ENCODE measurements around the gene NMRK2. TPM values are rescaled to one million over a fixed set of nuclear protein-coding genes. Genes with fewer than 3 reads are reported as not detected.

Gene NMRK2
- total and polyA plus RNA-seq, 2 donors: 0.14 to 1.1 TPM

DNA sequence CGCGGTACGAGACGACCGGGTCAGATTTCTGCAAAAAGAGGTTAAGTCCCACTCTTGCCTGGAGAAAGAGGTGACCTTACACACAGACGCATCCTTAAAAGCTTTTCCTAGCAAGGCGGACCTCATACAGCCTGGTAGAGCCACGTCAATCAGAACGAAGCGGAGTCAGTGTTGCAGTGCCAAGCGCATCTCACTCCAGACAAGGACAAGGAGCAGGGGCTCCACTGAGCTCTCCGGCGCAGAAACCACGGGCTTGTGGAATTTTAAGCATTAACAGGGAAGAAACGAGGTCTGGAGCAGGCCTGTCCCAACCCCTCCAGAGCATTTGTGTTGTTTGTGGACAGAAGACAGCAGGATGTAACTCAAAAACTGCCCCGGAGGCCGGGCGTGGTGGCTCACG is 45.3 kb downstream of the NMRK2 start:
- DNase-seq (ENCODE audit: low read depth in 6 of 9, low spot score in 9 of 9): no peak
- H3K4me3 ChIP-seq (ENCODE audit: low read length in 2 of 2): no peak overlapping the region
- WGBS: 98% methylated on average over 19 of the region's 19 CpGs
- no peak overlapping the region for H3K27ac ChIP-seq (ENCODE audit: low read depth in 1 of 2, low read length in 1 of 2)
- peaks cover 79 to 82% of the 10 kb centered on the region in 2 donors for H3K36me3 ChIP-seq (ENCODE audit: control insufficient read depth in 2 of 2, insufficient read depth in 2 of 2, low read length in 1 of 2)
- peaks cover 0 to 2% of the 10 kb centered on the region in 2 donors for H3K27me3 ChIP-seq (ENCODE audit: control insufficient read depth in 2 of 2, insufficient read depth in 1 of 2, low read length in 1 of 2)
- peaks cover 1 to 11% of the 10 kb centered on the region in 2 donors for H3K9me3 ChIP-seq (ENCODE audit: control insufficient read depth in 2 of 2, insufficient read depth in 1 of 2, low read length in 1 of 2)
- peaks cover 0 to 3% of the 10 kb centered on the region in 2 donors for H3K4me1 ChIP-seq (ENCODE audit: control insufficient read depth in 2 of 2, insufficient read depth in 2 of 2, low read length in 2 of 2)

DNA sequence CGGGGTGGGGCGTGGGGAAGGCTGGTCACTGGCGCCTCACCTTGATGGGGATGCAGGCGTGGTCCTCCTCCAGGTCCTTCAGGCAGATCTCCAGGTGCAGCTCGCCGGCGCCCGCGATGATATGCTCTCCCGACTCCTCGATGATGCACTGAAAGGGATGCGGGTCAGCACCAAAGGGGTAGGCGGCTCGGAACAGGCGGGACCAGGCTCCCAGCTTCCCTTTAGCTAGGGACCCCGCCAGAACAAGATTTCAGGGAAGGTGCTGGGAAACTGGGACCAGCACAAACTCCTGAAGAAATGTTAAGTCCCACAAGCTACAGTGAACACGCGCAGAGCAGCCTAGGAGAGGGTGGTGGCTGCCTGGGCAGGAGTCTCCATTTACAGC is 46.4 kb downstream of the NMRK2 start:
- peaks cover 0 to 2% of the 10 kb centered on the region in 2 donors for H3K27me3 ChIP-seq (ENCODE audit: control insufficient read depth in 2 of 2, insufficient read depth in 1 of 2, low read length in 1 of 2)
- no peak overlapping the region for H3K27ac ChIP-seq (ENCODE audit: low read depth in 1 of 2, low read length in 1 of 2)
- H3K9me3 ChIP-seq (ENCODE audit: control insufficient read depth in 2 of 2, insufficient read depth in 1 of 2, low read length in 1 of 2): peaks cover 1 to 11% of the 10 kb centered on the region in 2 donors
- peaks cover 4 to 14% of the 10 kb centered on the region in 2 donors for H3K4me1 ChIP-seq (ENCODE audit: control insufficient read depth in 2 of 2, insufficient read depth in 2 of 2, low read length in 2 of 2)
- DNase-seq (ENCODE audit: low read depth in 6 of 9, low spot score in 9 of 9): no peak
- H3K36me3 ChIP-seq (ENCODE audit: control insufficient read depth in 2 of 2, insufficient read depth in 2 of 2, low read length in 1 of 2): peaks cover 90 to 93% of the 10 kb centered on the region in 2 donors
- WGBS: 96% methylated on average over 18 of the region's 18 CpGs
- H3K4me3 ChIP-seq (ENCODE audit: low read length in 2 of 2): no peak overlapping the region

GRCh38 chr19:3979674-3980352 is 46.9 kb downstream of the NMRK2 start:
- 97% methylated on average over 25 of the region's 25 CpGs for WGBS
- DNase-seq (ENCODE audit: low read depth in 6 of 9, low spot score in 9 of 9): no peak
- Histone ChIP-seq H3K4me1 (ENCODE audit: control insufficient read depth in 2 of 2, insufficient read depth in 2 of 2, low read length in 2 of 2) (peaks cover 5 to 16% of the 10 kb centered on the region in 2 donors), H3K9me3 (ENCODE audit: control insufficient read depth in 2 of 2, insufficient read depth in 1 of 2, low read length in 1 of 2) (peaks cover 1 to 11% of the 10 kb centered on the region in 2 donors), H3K4me3 (ENCODE audit: low read length in 2 of 2) (no peak overlapping the region), H3K36me3 (ENCODE audit: control insufficient read depth in 2 of 2, insufficient read depth in 2 of 2, low read length in 1 of 2) (peaks cover 94 to 95% of the 10 kb centered on the region in 2 donors), H3K27me3 (ENCODE audit: control insufficient read depth in 2 of 2, insufficient read depth in 1 of 2, low read length in 1 of 2) (peaks cover 0 to 2% of the 10 kb centered on the region in 2 donors), H3K27ac (ENCODE audit: low read depth in 1 of 2, low read length in 1 of 2) (no peak overlapping the region)

DNA sequence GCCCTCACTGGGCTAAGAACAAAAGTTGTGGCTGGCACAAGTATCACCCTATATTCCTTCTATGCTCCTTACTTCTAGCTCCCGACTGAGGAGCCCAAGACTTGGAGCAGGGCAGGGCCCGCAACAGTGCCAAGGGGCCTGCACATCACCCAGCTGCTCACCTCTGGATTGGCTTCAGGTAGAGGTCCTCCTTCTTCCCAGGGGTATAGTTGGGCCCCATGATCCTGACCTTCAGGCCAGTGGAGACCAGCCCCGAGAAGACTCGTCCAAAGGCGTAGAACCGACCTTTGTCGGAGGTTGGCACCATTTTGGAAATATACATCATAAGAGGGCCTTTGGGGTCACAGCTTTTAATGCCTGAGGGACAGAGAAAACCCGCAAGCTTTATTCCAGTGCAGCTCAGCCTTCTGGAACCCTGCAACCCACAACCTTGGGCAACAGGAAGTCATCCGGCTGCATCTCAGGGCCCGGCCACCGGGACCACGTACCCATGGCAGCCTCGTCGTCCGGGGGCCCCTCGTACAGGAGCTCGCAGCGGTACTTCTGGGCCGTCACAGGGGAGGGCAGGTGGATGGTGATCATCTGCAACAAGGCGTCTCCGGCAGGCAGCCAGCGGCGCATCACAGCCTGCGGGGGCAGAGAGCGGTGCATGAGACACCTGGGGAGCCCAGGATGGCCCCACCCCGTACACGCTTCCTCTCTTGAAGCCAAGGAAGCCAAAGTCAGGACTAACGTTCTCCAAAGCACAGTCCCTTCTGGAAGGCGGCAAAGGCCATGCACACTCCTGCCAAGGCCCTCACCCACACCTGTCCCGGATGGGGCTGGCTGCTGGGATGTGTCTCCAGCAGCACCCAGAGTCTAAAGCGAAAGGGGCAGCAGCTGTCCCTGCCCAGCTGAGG is 47.7 kb downstream of the NMRK2 start:
- Histone ChIP-seq H3K36me3 (ENCODE audit: control insufficient read depth in 2 of 2, insufficient read depth in 2 of 2, low read length in 1 of 2) (peaks cover 88% of the 10 kb centered on the region in 2 donors), H3K9me3 (ENCODE audit: control insufficient read depth in 2 of 2, insufficient read depth in 1 of 2, low read length in 1 of 2) (peaks cover 1 to 11% of the 10 kb centered on the region in 2 donors), H3K4me1 (ENCODE audit: control insufficient read depth in 2 of 2, insufficient read depth in 2 of 2, low read length in 2 of 2) (peaks cover 6 to 18% of the 10 kb centered on the region in 2 donors), H3K27ac (ENCODE audit: low read depth in 1 of 2, low read length in 1 of 2) (no peak overlapping the region), H3K27me3 (ENCODE audit: control insufficient read depth in 2 of 2, insufficient read depth in 1 of 2, low read length in 1 of 2) (peaks cover 0 to 2% of the 10 kb centered on the region in 2 donors), H3K4me3 (ENCODE audit: low read length in 2 of 2) (no peak overlapping the region)
- 96% methylated on average over 31 of the region's 31 CpGs for WGBS
- DNase-seq (ENCODE audit: low read depth in 6 of 9, low spot score in 9 of 9): no peak

GRCh38 chr19:3981373-3981735 is 48.5 kb downstream of the NMRK2 start:
- DNase-seq (ENCODE audit: low read depth in 6 of 9, low spot score in 9 of 9): no peak
- H3K27ac ChIP-seq (ENCODE audit: low read depth in 1 of 2, low read length in 1 of 2): no peak overlapping the region

DNA sequence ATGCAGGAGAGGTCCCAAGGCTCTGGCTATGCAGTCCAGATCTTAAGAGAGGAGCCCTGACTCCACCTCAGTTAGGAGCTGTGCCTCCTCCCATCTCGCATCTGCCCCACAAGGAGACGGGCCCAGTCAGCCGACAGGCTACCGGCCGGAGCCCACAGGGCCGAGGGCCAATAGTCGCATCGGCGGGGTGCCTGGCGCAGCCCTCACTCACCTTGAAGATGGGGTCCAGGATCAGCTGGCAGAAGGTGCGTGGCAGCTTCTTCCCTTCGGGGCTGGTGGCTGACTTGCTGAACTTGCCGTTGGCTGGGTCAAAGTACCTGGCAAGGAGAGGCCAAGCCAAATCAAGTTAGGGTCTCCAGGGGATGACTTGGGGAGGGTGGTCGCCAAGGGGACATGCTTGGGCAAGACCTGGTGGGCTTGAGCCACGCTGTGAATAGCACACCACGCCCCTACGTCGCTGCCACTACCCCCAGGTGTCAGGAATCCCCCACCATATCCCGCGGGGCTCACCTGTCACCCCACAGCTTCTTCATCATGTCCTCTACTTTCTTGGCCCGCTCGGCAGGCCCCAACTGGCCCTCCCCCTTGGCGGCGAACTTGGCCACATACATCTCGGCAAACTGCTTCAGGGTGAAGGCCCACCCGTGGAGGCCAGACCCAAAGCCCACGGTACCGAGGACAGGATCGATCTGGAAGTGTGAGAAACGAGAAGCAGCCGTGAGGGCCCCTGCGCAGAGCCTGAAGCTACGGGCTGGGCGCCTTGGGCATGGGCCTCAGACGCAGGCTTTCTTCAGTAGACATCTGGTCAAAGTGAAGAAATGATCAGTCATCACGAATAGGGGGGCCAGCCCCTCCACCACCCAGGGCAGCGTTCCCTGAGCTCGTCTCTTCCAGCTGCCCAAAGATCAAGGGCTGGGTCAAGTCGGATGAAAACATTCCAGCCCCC is 49.1 kb downstream of the NMRK2 start:
- H3K27ac ChIP-seq (ENCODE audit: low read depth in 1 of 2, low read length in 1 of 2): no peak overlapping the region
- WGBS: 96% methylated on average over 39 of the region's 39 CpGs
- H3K4me1 ChIP-seq (ENCODE audit: control insufficient read depth in 2 of 2, insufficient read depth in 2 of 2, low read length in 2 of 2): peaks cover 16 to 33% of the 10 kb centered on the region in 2 donors
- DNase-seq (ENCODE audit: low read depth in 6 of 9, low spot score in 9 of 9): no peak
- H3K4me3 ChIP-seq (ENCODE audit: low read length in 2 of 2): no peak overlapping the region
- H3K27me3 ChIP-seq (ENCODE audit: control insufficient read depth in 2 of 2, insufficient read depth in 1 of 2, low read length in 1 of 2): peaks cover 0 to 7% of the 10 kb centered on the region in 2 donors
- H3K36me3 ChIP-seq (ENCODE audit: control insufficient read depth in 2 of 2, insufficient read depth in 2 of 2, low read length in 1 of 2): peaks cover 74 to 75% of the 10 kb centered on the region in 2 donors
- H3K9me3 ChIP-seq (ENCODE audit: control insufficient read depth in 2 of 2, insufficient read depth in 1 of 2, low read length in 1 of 2): peaks cover 1 to 11% of the 10 kb centered on the region in 2 donors

More at GRCh38 chr19:3981373-3981735, 48.5 kb downstream of the NMRK2 start:
- Histone ChIP-seq H3K36me3 (ENCODE audit: control insufficient read depth in 2 of 2, insufficient read depth in 2 of 2, low read length in 1 of 2) (peaks cover 80 to 81% of the 10 kb centered on the region in 2 donors), H3K4me1 (ENCODE audit: control insufficient read depth in 2 of 2, insufficient read depth in 2 of 2, low read length in 2 of 2) (peaks cover 14 to 26% of the 10 kb centered on the region in 2 donors), H3K27me3 (ENCODE audit: control insufficient read depth in 2 of 2, insufficient read depth in 1 of 2, low read length in 1 of 2) (peaks cover 0 to under 1% of the 10 kb centered on the region in 2 donors), H3K9me3 (ENCODE audit: control insufficient read depth in 2 of 2, insufficient read depth in 1 of 2, low read length in 1 of 2) (peaks cover 1 to 11% of the 10 kb centered on the region in 2 donors), H3K4me3 (ENCODE audit: low read length in 2 of 2) (no peak overlapping the region)
- 95% methylated on average over 10 of the region's 10 CpGs for WGBS

- Histone ChIP-seq H3K4me1 (ENCODE audit: control insufficient read depth in 2 of 2, insufficient read depth in 2 of 2, low read length in 2 of 2) (peaks cover 20 to 42% of the 10 kb centered on the region in 2 donors), H3K9me3 (ENCODE audit: control insufficient read depth in 2 of 2, insufficient read depth in 1 of 2, low read length in 1 of 2) (peaks cover 0 to 5% of the 10 kb centered on the region in 2 donors), H3K27ac (ENCODE audit: low read depth in 1 of 2, low read length in 1 of 2) (no peak overlapping the region), H3K4me3 (ENCODE audit: low read length in 2 of 2) (no peak overlapping the region), H3K36me3 (ENCODE audit: control insufficient read depth in 2 of 2, insufficient read depth in 2 of 2, low read length in 1 of 2) (peaks cover 64 to 66% of the 10 kb centered on the region in 2 donors), H3K27me3 (ENCODE audit: control insufficient read depth in 2 of 2, insufficient read depth in 1 of 2, low read length in 1 of 2) (peaks cover 0 to 14% of the 10 kb centered on the region in 2 donors)
- WGBS: 96% methylated on average over 40 of the region's 40 CpGs
- DNase-seq (ENCODE audit: low read depth in 6 of 9, low spot score in 9 of 9): no peak
Observed at GRCh38 chr19:3982701-3983541, 50.1 kb downstream of the NMRK2 start.

DNA sequence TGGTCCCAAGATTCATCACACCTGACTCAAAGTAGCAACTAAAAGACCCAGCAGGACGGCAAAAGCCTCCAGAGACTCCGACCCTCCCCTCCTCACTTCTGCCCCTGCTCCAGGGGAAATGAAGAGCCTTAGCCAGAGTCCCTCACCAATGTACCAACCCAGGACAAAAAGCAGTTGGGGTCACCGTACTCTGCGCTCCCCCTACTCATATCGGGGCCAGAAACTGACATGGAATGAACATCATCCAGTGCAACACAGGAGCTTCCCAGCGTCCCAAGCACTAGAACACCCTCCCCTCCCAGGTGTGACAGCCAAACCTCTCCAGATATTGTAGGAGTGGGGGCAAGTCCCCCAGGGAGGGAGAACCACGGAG is 50.7 kb downstream of the NMRK2 start:
- H3K27ac ChIP-seq (ENCODE audit: low read depth in 1 of 2, low read length in 1 of 2): no peak overlapping the region
- H3K4me1 ChIP-seq (ENCODE audit: control insufficient read depth in 2 of 2, insufficient read depth in 2 of 2, low read length in 2 of 2): peaks cover 22 to 45% of the 10 kb centered on the region in 2 donors
- H3K4me3 ChIP-seq (ENCODE audit: low read length in 2 of 2): peak overlapping the region in 1 of 2 donors; percentile 98
- no peak for DNase-seq (ENCODE audit: low read depth in 6 of 9, low spot score in 9 of 9)
- peaks cover 0 to 14% of the 10 kb centered on the region in 2 donors for H3K27me3 ChIP-seq (ENCODE audit: control insufficient read depth in 2 of 2, insufficient read depth in 1 of 2, low read length in 1 of 2)
- peaks cover 58 to 61% of the 10 kb centered on the region in 2 donors for H3K36me3 ChIP-seq (ENCODE audit: control insufficient read depth in 2 of 2, insufficient read depth in 2 of 2, low read length in 1 of 2)
- WGBS: 91% methylated on average over 7 of the region's 7 CpGs
- peaks cover 0 to 5% of the 10 kb centered on the region in 2 donors for H3K9me3 ChIP-seq (ENCODE audit: control insufficient read depth in 2 of 2, insufficient read depth in 1 of 2, low read length in 1 of 2)
